ENCODE measurements around the gene TECPR2.
"Not testable (repeated sequence)": the region's sequence is repeated elsewhere in the genome, so short reads cannot be mapped to it uniquely, and the experiment has no call there.

Gene TECPR2

GRCh38 chr14:102348376-102348775 is 14.4 kb upstream of the TECPR2 start:
- no peak for DNase-seq (ENCODE audit: low read depth)

GRCh38 chr14:102351023-102351422 is 11.7 kb upstream of the TECPR2 start:
- no peak for DNase-seq (ENCODE audit: low read depth)
- no peak overlapping the region for H3K4me3 ChIP-seq (ENCODE audit: low read depth, low read length)
- TF ChIP-seq CTCF (IDR thresholded peaks at IDR 0.05; ENCODE audit: control insufficient read depth, extremely low read depth, insufficient read depth): no peak

More at GRCh38 chr14:102348376-102348775, 14.4 kb upstream of the TECPR2 start:
- H3K4me3 ChIP-seq (ENCODE audit: low read depth, low read length): no peak overlapping the region
- no peak for TF ChIP-seq CTCF (IDR thresholded peaks at IDR 0.05; ENCODE audit: control insufficient read depth, extremely low read depth, insufficient read depth)

- not testable (repeated sequence) for H3K4me3 ChIP-seq (ENCODE audit: low read depth, low read length); DNase-seq (ENCODE audit: low read depth)
These were observed 11.1 kb upstream of the TECPR2 start for GRCh38 chr14:102351593-102351992.

- no peak for DNase-seq (ENCODE audit: low read depth)
- H3K4me3 ChIP-seq (ENCODE audit: low read depth, low read length): no peak overlapping the region
- TF ChIP-seq CTCF (IDR thresholded peaks at IDR 0.05; ENCODE audit: control insufficient read depth, extremely low read depth, insufficient read depth): no peak
These were observed 10.5 kb upstream of the TECPR2 start for GRCh38 chr14:102352213-102352612.

- TF ChIP-seq CTCF (IDR thresholded peaks at IDR 0.05; ENCODE audit: control insufficient read depth, extremely low read depth, insufficient read depth): no peak
These were observed 9.6 kb upstream of the TECPR2 start for GRCh38 chr14:102353126-102353619.

GRCh38 chr14:102356280-102356679 is 6.5 kb upstream of the TECPR2 start:
- TF ChIP-seq CTCF (IDR thresholded peaks at IDR 0.05; ENCODE audit: control insufficient read depth, extremely low read depth, insufficient read depth): no peak
- no peak for DNase-seq (ENCODE audit: low read depth)

More at GRCh38 chr14:102353126-102353619, 9.6 kb upstream of the TECPR2 start:
- no peak for DNase-seq (ENCODE audit: low read depth)
- no peak overlapping the region for H3K4me3 ChIP-seq (ENCODE audit: low read depth, low read length)

GRCh38 chr14:102359341-102359740 is 3.4 kb upstream of the TECPR2 start:
- TF ChIP-seq CTCF (IDR thresholded peaks at IDR 0.05; ENCODE audit: control insufficient read depth, extremely low read depth, insufficient read depth): no peak
- H3K4me3 ChIP-seq (ENCODE audit: low read depth, low read length): no peak overlapping the region

More at GRCh38 chr14:102356280-102356679, 6.5 kb upstream of the TECPR2 start:
- no peak overlapping the region for H3K4me3 ChIP-seq (ENCODE audit: low read depth, low read length)

More at GRCh38 chr14:102359341-102359740, 3.4 kb upstream of the TECPR2 start:
- DNase-seq (ENCODE audit: low read depth): no peak

Measured in LNCaP clone FGC (cell line).